Testis (tissue), 2 donors: ENCODE measurements around the gene CALB2.

Experiments
- POLR2A ChIP-seq: fragments of 450-650 bp; IDR thresholded peaks from one replicate; pipeline ENCODE4 v1.6.1; 2017; ENCODE audit warnings: antibody characterized with exemption, mild to moderate bottlenecking, moderate library complexity
- TF ChIP-seq, protein P1 (sequence below), 3 experiments: fragments of 450-650 bp in 2 of 3; fragments of 200-600 bp in 1 of 3; sonication (generic) in 1 of 3; IDR thresholded peaks; one replicate each; pipeline ENCODE4 v1.5.1; 2016 to 2019; ENCODE audit warnings: antibody characterized with exemption in 3 of 3, mild to moderate bottlenecking in 2 of 3, moderate library complexity in 1 of 3

DNA sequence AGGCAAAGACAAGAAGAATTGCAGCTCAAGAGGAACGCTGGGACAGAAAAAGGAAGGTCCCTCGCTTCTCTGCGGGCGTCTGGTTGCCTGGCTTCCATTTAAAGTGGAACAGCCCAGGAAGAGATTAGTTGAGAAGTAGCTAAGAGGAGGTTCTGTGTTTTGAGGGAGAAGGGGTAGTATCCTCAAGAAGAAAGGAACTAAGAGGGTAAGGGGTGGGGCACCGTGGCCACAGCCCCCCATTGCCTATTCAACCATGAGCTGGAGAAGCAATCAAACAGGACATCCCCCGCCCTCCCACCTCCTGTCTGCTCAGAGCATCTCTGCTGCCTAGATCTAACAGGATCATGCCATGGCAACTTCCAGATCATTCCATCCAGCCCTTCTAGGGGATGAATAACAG, 18.1 kb upstream of the CALB2 start:
- TF ChIP-seq, protein P1, sequence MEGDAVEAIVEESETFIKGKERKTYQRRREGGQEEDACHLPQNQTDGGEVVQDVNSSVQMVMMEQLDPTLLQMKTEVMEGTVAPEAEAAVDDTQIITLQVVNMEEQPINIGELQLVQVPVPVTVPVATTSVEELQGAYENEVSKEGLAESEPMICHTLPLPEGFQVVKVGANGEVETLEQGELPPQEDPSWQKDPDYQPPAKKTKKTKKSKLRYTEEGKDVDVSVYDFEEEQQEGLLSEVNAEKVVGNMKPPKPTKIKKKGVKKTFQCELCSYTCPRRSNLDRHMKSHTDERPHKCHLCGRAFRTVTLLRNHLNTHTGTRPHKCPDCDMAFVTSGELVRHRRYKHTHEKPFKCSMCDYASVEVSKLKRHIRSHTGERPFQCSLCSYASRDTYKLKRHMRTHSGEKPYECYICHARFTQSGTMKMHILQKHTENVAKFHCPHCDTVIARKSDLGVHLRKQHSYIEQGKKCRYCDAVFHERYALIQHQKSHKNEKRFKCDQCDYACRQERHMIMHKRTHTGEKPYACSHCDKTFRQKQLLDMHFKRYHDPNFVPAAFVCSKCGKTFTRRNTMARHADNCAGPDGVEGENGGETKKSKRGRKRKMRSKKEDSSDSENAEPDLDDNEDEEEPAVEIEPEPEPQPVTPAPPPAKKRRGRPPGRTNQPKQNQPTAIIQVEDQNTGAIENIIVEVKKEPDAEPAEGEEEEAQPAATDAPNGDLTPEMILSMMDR (IDR thresholded peaks at IDR 0.05): no peak
- no peak for TF ChIP-seq POLR2A
